ENCODE data around the gene OR52I1. TPM values are rescaled to one million over a fixed set of nuclear protein-coding genes. Genes with fewer than 3 reads are reported as not detected.

The OR52I1 gene
- total RNA-seq, 2 donors from 2014 or later = not detected

- Histone ChIP-seq H3K9me3 (no peaks in the 10 kb centered on the region), H3K4me1 (no peaks in the 10 kb centered on the region), H3K36me3 (no peaks in the 10 kb centered on the region), H3K27me3 (no peaks in the 10 kb centered on the region), H3K9ac (ENCODE audit: low read depth in 2 of 2, low read length in 2 of 2) (no peak within 1 kb of the TSS), H3K27ac (no peak within 1 kb of the TSS), H3K4me3 (no peak within 1 kb of the TSS)
- intact Hi-C loops (cut with DNase I) = no loop called here
- no peak for DNase-seq
- no peak for TF ChIP-seq CTCF (IDR thresholded peaks at IDR 0.05)
These were observed 49.8 kb downstream of the OR52I1 start, which contains the start of gene OR51E1 for GRCh38 chr11:4643682-4644081. OR51E1 (plus strand) TSS chr11:4643982; CDS start chr11:4652527, 8,545 bp downstream.

DNA sequence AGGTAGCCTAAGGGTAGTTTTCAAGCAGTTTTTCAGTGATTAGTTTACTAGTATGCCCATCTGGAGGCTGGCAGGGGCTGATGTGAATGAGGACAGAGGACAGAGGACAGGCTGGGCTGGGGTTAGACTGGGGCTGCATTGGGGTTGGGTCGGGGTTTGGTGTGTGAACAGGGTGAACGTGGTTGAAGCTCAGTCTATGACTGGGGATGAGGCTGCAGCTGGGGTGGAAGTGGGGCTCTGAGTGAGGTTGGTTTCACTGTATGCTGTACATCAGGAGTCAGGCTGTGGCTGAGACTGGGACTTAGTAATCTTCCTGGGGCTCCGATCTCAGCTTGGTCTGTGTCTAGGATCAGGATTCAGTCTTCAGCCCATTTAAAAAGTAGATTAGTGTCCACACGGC, 50.4 kb downstream of the OR52I1 start:
- no peaks in the 10 kb centered on the region for H3K36me3 ChIP-seq
- H3K4me1 ChIP-seq = no peaks in the 10 kb centered on the region
- no peak overlapping the region for H3K9ac ChIP-seq (ENCODE audit: low read depth in 2 of 2, low read length in 2 of 2)
- TF ChIP-seq CTCF (IDR thresholded peaks at IDR 0.05) = no peak
- no peak for DNase-seq
- no peaks in the 10 kb centered on the region for H3K9me3 ChIP-seq
- intact Hi-C loops (cut with DNase I) = no loop called here
- H3K27ac ChIP-seq = no peak overlapping the region
- no peaks in the 10 kb centered on the region for H3K27me3 ChIP-seq
- H3K4me3 ChIP-seq = no peak overlapping the region

Other genes with a start within 250 kb of the OR52I1 start
- gene OR52B4, start 225.7 kb upstream of the OR52I1 start, total RNA-seq = not detected
- gene TRIM21, start 200.3 kb upstream of the OR52I1 start, total RNA-seq = 10 to 100 TPM; 23.1 to 25.8 TPM
- gene OR52K2, start 144.7 kb upstream of the OR52I1 start, total RNA-seq = not detected
- gene OR52K1, start 111.4 kb upstream of the OR52I1 start, total RNA-seq = not detected
- not detected for gene OR52M1, start 48.8 kb upstream of the OR52I1 start, total RNA-seq
- gene OR52I2, start 12.3 kb upstream of the OR52I1 start, total RNA-seq = not detected
- 10 to 100 TPM; 13.9 to 20.0 TPM for gene TRIM68, start 14.2 kb downstream of the OR52I1 start, total RNA-seq
- gene OR51D1, start 43.4 kb downstream of the OR52I1 start, total RNA-seq = not detected
- gene OR51E1, start 49.9 kb downstream of the OR52I1 start, total RNA-seq = 1 to 10 TPM in 1 of 2 donors, under 1 TPM in 1; 0.22 to 1.0 TPM
- gene OR51E2, start 103.8 kb downstream of the OR52I1 start, total RNA-seq = under 1 TPM; 0.30 to 0.74 TPM
- not detected for gene MMP26, start 110.7 kb downstream of the OR52I1 start, total RNA-seq
- gene OR51F1, start 175.9 kb downstream of the OR52I1 start, total RNA-seq = not detected
- gene OR52R1, start 210.3 kb downstream of the OR52I1 start, total RNA-seq = not detected
- not detected for gene OR51F2, start 227.3 kb downstream of the OR52I1 start, total RNA-seq